ENCODE data around the gene COPRS.

DNA sequence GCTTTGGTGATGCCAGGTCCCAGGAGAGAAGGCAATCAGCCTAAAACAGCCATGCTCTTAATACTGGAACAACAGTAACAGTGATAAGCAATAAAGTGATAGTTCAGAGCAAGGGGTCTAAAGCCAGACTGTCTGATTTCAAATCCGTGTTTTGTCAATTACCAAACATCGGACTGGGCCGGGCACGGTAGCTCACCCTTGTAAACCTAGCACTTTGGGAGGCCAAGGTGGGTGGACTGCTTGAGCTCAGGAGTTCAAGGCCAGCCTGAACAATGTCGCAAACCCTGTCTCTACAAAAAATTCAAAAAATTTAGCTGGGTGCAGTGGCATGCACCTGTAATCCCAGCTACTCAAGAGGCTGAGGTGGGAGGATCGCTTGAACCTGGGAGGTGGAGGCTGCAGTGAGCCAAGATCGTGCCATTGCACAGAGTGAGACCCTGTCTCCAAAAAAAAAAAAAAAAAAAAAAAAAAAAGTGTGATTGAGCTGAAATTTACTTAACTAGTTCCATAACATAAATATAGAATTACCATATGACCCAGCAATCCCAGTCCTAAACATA lies 5.1 kb downstream of the COPRS start:
- TF ChIP-seq POLR2AphosphoS5 (IDR thresholded peaks at IDR 0.05; ENCODE audit: low read depth): no peak
- TF ChIP-seq, protein P1, sequence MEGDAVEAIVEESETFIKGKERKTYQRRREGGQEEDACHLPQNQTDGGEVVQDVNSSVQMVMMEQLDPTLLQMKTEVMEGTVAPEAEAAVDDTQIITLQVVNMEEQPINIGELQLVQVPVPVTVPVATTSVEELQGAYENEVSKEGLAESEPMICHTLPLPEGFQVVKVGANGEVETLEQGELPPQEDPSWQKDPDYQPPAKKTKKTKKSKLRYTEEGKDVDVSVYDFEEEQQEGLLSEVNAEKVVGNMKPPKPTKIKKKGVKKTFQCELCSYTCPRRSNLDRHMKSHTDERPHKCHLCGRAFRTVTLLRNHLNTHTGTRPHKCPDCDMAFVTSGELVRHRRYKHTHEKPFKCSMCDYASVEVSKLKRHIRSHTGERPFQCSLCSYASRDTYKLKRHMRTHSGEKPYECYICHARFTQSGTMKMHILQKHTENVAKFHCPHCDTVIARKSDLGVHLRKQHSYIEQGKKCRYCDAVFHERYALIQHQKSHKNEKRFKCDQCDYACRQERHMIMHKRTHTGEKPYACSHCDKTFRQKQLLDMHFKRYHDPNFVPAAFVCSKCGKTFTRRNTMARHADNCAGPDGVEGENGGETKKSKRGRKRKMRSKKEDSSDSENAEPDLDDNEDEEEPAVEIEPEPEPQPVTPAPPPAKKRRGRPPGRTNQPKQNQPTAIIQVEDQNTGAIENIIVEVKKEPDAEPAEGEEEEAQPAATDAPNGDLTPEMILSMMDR (conservative IDR thresholded peaks at IDR 0.05; ENCODE audit: low read depth in 2 of 2): no peak

Data from GM23338 (cell line).